ENCODE data around the gene PLCB3.
"Not testable (repeated sequence)": the region's sequence is repeated elsewhere in the genome, so short reads cannot be mapped to it uniquely, and the experiment has no call there.

PLCB3 gene

GRCh38 chr11:64306563-64306875, 55.2 kb downstream of the PLCB3 start:
- no peak for DNase-seq

DNA sequence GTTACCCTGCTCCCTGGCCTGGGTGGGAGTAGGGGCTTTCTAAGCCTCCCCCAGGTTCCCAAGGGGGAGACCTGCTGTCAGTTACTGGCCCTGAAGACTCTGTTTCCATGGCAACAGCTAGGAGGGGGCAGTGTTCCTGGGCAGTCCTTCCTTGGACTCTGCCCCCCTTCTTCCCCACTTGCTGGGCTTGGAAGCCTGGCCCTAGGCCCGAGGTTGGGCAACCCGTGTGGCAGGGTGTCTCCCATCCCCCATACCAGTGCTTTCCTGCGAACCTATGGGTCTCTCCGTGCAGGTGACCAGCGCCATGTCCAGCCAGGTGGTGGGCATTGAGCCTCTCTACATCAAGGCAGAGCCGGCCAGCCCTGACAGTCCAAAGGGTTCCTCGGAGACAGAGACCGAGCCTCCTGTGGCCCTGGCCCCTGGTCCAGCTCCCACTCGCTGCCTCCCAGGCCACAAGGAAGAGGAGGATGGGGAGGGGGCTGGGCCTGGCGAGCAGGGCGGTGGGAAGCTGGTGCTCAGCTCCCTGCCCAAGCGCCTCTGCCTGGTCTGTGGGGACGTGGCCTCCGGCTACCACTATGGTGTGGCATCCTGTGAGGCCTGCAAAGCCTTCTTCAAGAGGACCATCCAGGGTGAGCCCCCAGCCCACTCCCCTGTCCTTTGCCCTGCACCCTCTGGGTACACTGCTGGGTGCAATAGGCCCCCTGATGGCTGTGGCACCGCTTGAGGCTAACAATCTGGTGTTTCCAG, 55.7 kb downstream of the PLCB3 start:
- DNase-seq, result no peak

DNA sequence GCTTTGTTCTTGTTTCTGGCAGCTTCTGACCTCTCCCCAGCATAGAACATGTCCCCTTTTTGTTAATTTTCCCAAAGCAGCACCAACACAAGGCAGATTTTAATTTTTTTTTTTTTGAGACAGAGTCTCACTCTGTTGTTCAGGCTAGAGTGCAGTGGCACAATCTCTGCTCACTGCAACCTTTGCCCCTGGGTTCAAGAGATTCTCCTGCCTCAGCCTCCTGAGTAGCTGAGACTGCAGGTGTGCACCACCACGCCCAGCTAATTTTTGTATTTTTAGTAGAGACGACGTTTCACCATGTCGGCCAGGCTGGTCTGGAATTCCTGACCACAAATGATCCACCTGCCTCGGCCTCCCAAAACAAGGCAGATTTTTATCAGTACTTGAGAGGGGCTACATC, 56.5 kb downstream of the PLCB3 start:
- not testable (repeated sequence) for DNase-seq

GRCh38 chr11:64312947-64313346, 61.6 kb downstream of the PLCB3 start:
- no peak for DNase-seq

DNA sequence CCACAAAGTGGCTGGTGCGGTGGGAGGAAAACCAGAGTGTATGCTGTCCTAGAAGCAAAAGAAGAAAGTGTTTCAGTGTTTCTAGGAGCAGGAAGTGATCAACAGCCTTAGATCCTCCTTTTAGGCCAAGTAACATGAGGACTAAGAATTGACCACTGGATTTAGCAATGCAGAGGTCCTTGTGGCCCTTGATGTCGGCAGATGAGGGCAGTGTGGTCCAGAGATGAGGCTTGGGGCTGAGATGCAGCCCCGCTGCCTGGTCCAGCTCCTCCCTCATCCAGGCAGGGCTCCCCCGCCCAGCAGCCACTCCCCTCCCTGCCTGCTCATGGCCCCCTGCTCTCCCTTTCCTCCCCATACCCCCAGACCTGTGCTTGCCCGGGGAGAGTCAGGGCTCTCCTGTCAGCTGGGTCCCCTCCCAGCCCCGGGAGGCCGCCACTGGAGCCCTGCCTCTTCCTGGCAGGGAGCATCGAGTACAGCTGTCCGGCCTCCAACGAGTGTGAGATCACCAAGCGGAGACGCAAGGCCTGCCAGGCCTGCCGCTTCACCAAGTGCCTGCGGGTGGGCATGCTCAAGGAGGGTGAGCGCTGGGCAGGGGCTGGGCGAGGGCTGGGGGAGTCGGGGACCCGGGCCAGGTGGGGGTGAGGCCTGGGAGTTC, 62.3 kb downstream of the PLCB3 start:
- DNase-seq, result no peak

GRCh38 chr11:64314146-64314804, 62.9 kb downstream of the PLCB3 start:
- DNase-seq, result no peak

GRCh38 chr11:64314805-64315561, 63.7 kb downstream of the PLCB3 start:
- no peak for DNase-seq

- DNase-seq, result not testable (repeated sequence)
Measured at GRCh38 chr11:64315667-64316526, 64.6 kb downstream of the PLCB3 start.

GRCh38 chr11:64316672-64317324, 65.5 kb downstream of the PLCB3 start:
- peak; percentile 41 for DNase-seq

- peak; percentile 93 for DNase-seq
Measured at GRCh38 chr11:64317325-64317960, 66.1 kb downstream of the PLCB3 start, which contains the start of gene TRMT112. Gene TRMT112, minus strand, starts transcription at chr11:64317559. Its CDS starts 33 bp downstream, at chr11:64317526.

DNA sequence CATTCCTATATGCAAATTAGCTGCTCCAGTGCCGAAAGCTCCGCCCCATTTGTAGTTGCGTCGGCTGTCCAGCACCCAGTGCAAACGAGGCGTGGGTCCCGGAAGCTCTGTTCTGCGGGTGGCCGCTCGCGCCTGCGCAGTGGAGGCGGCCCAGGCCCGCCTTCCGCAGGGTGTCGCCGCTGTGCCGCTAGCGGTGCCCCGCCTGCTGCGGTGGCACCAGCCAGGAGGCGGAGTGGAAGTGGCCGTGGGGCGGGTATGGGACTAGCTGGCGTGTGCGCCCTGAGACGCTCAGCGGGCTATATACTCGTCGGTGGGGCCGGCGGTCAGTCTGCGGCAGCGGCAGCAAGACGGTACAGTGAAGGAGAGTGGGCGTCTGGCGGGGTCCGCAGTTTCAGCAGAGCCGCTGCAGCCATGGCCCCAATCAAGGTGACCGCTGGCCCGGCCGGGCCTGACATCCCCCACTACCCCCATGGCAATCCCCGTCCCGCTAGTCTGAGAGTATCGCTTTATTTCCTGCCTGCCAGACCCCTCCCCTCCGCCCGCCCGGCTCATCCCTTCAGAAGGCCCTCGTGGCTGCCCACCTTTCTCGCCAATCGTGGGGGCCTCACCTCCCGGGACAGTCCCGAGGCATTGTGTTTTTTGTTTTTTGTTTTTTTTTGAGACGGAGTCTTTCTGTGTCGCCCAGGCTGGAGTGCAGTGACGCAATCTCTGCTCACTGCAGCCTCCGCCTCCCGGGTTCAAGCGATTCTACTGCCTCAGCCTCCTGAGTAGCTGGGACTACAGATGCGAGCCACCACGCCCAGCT, 66.8 kb downstream of the PLCB3 start, which contains the start of gene PRDX5:
PRDX5 (plus strand) TSS at position 161 of the 805 bp plus-strand sequence; CDS start at position 256, 95 bp downstream.
- peak; percentile 92 for DNase-seq
